Large intestine (tissue), 3 donors: Measurements from ENCODE around the gene CCDC87. TPM values are rescaled to one million over a fixed set of nuclear protein-coding genes. Genes with fewer than 3 reads are reported as not detected.
"Not testable (repeated sequence)": the region's sequence is repeated elsewhere in the genome, so short reads cannot be mapped to it uniquely, and the experiment has no call there.

Experiments
- DNase-seq, 2 donors: peaks; one replicate each; pipeline versions ENCODE4 v3.0.0 to v3.0.0-alpha.2; 2013
- H3K27ac ChIP-seq: one replicate; pipeline ENCODE4 v1.5.1; 2013; ENCODE audit warnings: low read length
- H3K27me3 ChIP-seq: 2 replicates; pipeline ENCODE4 v1.6.1; 2013; ENCODE audit warnings: low read length; ENCODE audit not compliant: control insufficient read depth, insufficient read depth
- H3K36me3 ChIP-seq: 2 replicates; pipeline ENCODE4 v1.6.1; 2013; ENCODE audit warnings: low read length; ENCODE audit not compliant: control insufficient read depth, insufficient read depth
- H3K4me1 ChIP-seq: one replicate; pipeline ENCODE4 v1.6.1; 2013; ENCODE audit warnings: low read length; ENCODE audit not compliant: control insufficient read depth, insufficient read depth
- H3K4me3 ChIP-seq: one replicate; pipeline ENCODE4 v1.5.1; 2013; ENCODE audit warnings: low read length
- H3K9me3 ChIP-seq: one replicate; pipeline ENCODE4 v1.6.1; 2013; ENCODE audit warnings: mild to moderate bottlenecking, low read depth, low read length, moderate library complexity; ENCODE audit not compliant: control insufficient read depth
- WGBS: methylation state at CpG from one replicate; pipeline ENCODE4 v1.1.5; 2013; ENCODE audit warnings: low lambda C conversion rate; ENCODE audit not compliant: insufficient coverage; 5-methylcytosine and 5-hydroxymethylcytosine counted together
- polyA plus RNA-seq: library from polyadenylated mRNA; unstranded; fragments of 120-200 nt; gene quantifications from one replicate; pipeline ENCODE4 v1.2.1, GENCODE V29; 2013

The CCDC87 gene
- polyA plus RNA-seq, 1 donor, result 0.09 TPM

- 50% methylated on average over 1 of the region's 14 CpGs for WGBS
- H3K36me3 ChIP-seq, result peaks cover 15% of the 10 kb centered on the region
- peaks cover 28% of the 10 kb centered on the region for H3K4me1 ChIP-seq
- not testable (repeated sequence) for H3K9me3 ChIP-seq, H3K27me3 ChIP-seq, DNase-seq, H3K27ac ChIP-seq
- H3K4me3 ChIP-seq, result peak overlapping the region; percentile 66
These were observed 47.9 kb downstream of the CCDC87 start for GRCh38 chr11:66544952-66545351.

GRCh38 chr11:66543263-66544107 is 49.4 kb downstream of the CCDC87 start:
- Histone ChIP-seq H3K4me3 (no peak overlapping the region), H3K9me3 (no peaks in the 10 kb centered on the region), H3K27ac (no peak overlapping the region), H3K4me1 (peaks cover 28% of the 10 kb centered on the region), H3K27me3 (peaks cover 8% of the 10 kb centered on the region), H3K36me3 (peaks cover 24% of the 10 kb centered on the region)
- WGBS, result 65% methylated on average over 2 of the region's 26 CpGs
- DNase-seq, result peak; percentile 48 to 49

DNA sequence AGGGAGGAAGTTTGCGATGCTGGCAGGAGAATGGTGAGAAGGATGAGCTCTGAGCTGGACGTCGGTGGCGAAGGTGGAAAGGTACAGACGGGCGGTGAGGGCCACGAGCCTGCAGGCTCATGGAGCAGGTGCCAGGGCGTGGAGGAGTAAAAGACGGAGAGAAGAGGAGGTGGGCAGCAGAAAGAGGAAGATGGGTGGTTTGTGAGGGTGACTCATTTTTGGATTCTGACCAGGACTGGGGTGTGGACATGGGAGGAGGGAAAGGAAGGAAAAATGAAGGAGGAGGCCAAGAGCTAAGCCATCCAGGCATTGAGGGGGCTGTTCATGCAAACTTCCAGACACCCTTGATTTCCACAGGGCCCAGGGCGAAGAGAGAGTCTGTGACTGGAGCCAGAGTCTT is 50.5 kb downstream of the CCDC87 start:
- no peaks in the 10 kb centered on the region for H3K9me3 ChIP-seq
- no peak overlapping the region for H3K4me3 ChIP-seq
- peaks cover 8% of the 10 kb centered on the region for H3K27me3 ChIP-seq
- peaks cover 26% of the 10 kb centered on the region for H3K4me1 ChIP-seq
- WGBS, result 99% methylated on average over 8 of the region's 10 CpGs
- no peak for DNase-seq
- H3K27ac ChIP-seq, result no peak overlapping the region
- H3K36me3 ChIP-seq, result peaks cover 24% of the 10 kb centered on the region

- Histone ChIP-seq H3K4me1 (peaks cover 22% of the 10 kb centered on the region), H3K36me3 (peaks cover 27% of the 10 kb centered on the region), H3K27me3 (peaks cover 6% of the 10 kb centered on the region), H3K27ac (no peak overlapping the region), H3K4me3 (no peak overlapping the region), H3K9me3 (no peaks in the 10 kb centered on the region)
- WGBS, result no CpG with 5 or more reads among the region's 4 CpGs
- no peak for DNase-seq
These were observed 51.0 kb downstream of the CCDC87 start for GRCh38 chr11:66541892-66542291.

DNA sequence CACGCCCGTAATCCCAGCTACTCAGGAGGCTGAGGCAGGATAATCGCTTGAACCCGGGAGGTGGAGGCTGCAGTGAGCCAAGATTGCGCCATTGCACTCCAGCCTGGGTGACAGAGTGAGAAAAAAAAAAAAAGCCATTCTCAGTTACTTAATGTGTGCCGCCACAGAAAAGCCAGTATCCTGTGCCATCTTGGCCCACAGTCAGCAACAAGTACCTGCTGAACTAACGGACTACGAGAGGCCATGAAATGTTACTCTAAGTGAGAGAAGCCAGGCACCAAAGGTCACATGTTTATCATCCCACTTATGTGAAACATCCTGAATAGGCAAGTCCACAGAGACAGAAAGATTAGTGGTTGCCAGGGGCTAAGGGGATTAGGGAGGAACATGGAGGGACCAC is 52.3 kb downstream of the CCDC87 start:
- not testable (repeated sequence) for H3K4me3 ChIP-seq, DNase-seq, H3K27me3 ChIP-seq, H3K27ac ChIP-seq, H3K9me3 ChIP-seq
- WGBS, result no CpG with 5 or more reads among the region's 8 CpGs
- H3K4me1 ChIP-seq, result peaks cover 15% of the 10 kb centered on the region
- peaks cover 33% of the 10 kb centered on the region for H3K36me3 ChIP-seq

Other genes starting within 250 kb of the CCDC87 start
- 32.4 TPM for gene BRMS1, start 248.0 kb downstream of the CCDC87 start, polyA plus RNA-seq
- gene B4GAT1, start 245.4 kb downstream of the CCDC87 start, polyA plus RNA-seq, result 31.0 TPM
- 13.2 TPM for gene SLC29A2, start 221.3 kb downstream of the CCDC87 start, polyA plus RNA-seq
- 1.7 TPM for gene NPAS4, start 172.0 kb downstream of the CCDC87 start, polyA plus RNA-seq
- 69.5 TPM for gene MRPL11, start 154.2 kb downstream of the CCDC87 start, polyA plus RNA-seq
- gene PELI3, start 126.2 kb downstream of the CCDC87 start, polyA plus RNA-seq, result 5.1 TPM
- gene DPP3, start 112.6 kb downstream of the CCDC87 start, polyA plus RNA-seq, result 28.8 TPM
- 40.8 TPM for gene BBS1, start 82.4 kb downstream of the CCDC87 start, polyA plus RNA-seq
- 8.5 TPM for gene ZDHHC24, start 47.0 kb downstream of the CCDC87 start, polyA plus RNA-seq
- 0.22 TPM for gene ACTN3, start 46.2 kb downstream of the CCDC87 start, polyA plus RNA-seq
- 11.9 TPM for gene CTSF, start 24.5 kb downstream of the CCDC87 start, polyA plus RNA-seq
- gene CCS, start 122 bp upstream of the CCDC87 start, polyA plus RNA-seq, result 55.8 TPM
- 68.5 TPM for gene RBM14, start 23.6 kb upstream of the CCDC87 start, polyA plus RNA-seq
- gene RBM4, start 45.6 kb upstream of the CCDC87 start, polyA plus RNA-seq, result 145 TPM
- 38.9 TPM for gene RBM4B, start 84.8 kb upstream of the CCDC87 start, polyA plus RNA-seq
- gene SPTBN2, start 136.2 kb upstream of the CCDC87 start, polyA plus RNA-seq, result 7.1 TPM